GM21529 (cell line): ENCODE data around the gene DTX3.
"Not testable (repeated sequence)": the region's sequence is repeated elsewhere in the genome, so short reads cannot be mapped to it uniquely, and the experiment has no call there.

ENCODE experiments used
- ATAC-seq: cut with Tn5 transposase; IDR thresholded peaks from one replicate; pipeline ENCODE4 v1.9.1; 2021; ENCODE audit not compliant: unreplicated experiment

Gene DTX3

GRCh38 chr12:57604454-57604991 lies at the start of gene DTX3:
TSS of gene DTX3 (plus strand) at chr12:57604824. CDS start at chr12:57606518, 1,694 bp downstream.
- ATAC-seq, result no peak

- ATAC-seq, result no peak
Observed at GRCh38 chr12:57554897-57555296, 49.7 kb upstream of the DTX3 start.

- ATAC-seq, result no peak
Observed at GRCh38 chr12:57558864-57559263, 45.8 kb upstream of the DTX3 start.

- ATAC-seq, result no peak
Observed at GRCh38 chr12:57560516-57560915, 44.1 kb upstream of the DTX3 start.

- not testable (repeated sequence) for ATAC-seq
Observed at GRCh38 chr12:57561117-57561516, 43.5 kb upstream of the DTX3 start.

GRCh38 chr12:57563358-57563757 lies 41.3 kb upstream of the DTX3 start:
- no peak for ATAC-seq

- ATAC-seq, result no peak
Observed at GRCh38 chr12:57564178-57564740, 40.4 kb upstream of the DTX3 start.

GRCh38 chr12:57568838-57569237 lies 35.8 kb upstream of the DTX3 start:
- no peak for ATAC-seq

GRCh38 chr12:57569858-57570257 lies 34.8 kb upstream of the DTX3 start:
- ATAC-seq, result no peak

- not testable (repeated sequence) for ATAC-seq
Observed at GRCh38 chr12:57570438-57570837, 34.2 kb upstream of the DTX3 start.

- ATAC-seq, result no peak
Observed at GRCh38 chr12:57571926-57572762, 32.5 kb upstream of the DTX3 start.

GRCh38 chr12:57574795-57575194 lies 29.8 kb upstream of the DTX3 start:
- no peak for ATAC-seq

- no peak for ATAC-seq
Observed at GRCh38 chr12:57575771-57576612, 28.6 kb upstream of the DTX3 start.

- ATAC-seq, result no peak
Observed at GRCh38 chr12:57576613-57577160, 27.9 kb upstream of the DTX3 start.

- ATAC-seq, result no peak
Observed at GRCh38 chr12:57577981-57578758, 26.5 kb upstream of the DTX3 start.

- no peak for ATAC-seq
Observed at GRCh38 chr12:57579011-57579410, 25.6 kb upstream of the DTX3 start.

- ATAC-seq, result no peak
Observed at GRCh38 chr12:57579677-57580465, 24.8 kb upstream of the DTX3 start.

GRCh38 chr12:57580466-57580795 lies 24.2 kb upstream of the DTX3 start:
- no peak for ATAC-seq

GRCh38 chr12:57581802-57582201 lies 22.8 kb upstream of the DTX3 start:
- ATAC-seq, result no peak

- ATAC-seq, result no peak
Observed at GRCh38 chr12:57582440-57582839, 22.2 kb upstream of the DTX3 start.
